ENCODE data around the gene CDH18.

The CDH18 gene, protein sequence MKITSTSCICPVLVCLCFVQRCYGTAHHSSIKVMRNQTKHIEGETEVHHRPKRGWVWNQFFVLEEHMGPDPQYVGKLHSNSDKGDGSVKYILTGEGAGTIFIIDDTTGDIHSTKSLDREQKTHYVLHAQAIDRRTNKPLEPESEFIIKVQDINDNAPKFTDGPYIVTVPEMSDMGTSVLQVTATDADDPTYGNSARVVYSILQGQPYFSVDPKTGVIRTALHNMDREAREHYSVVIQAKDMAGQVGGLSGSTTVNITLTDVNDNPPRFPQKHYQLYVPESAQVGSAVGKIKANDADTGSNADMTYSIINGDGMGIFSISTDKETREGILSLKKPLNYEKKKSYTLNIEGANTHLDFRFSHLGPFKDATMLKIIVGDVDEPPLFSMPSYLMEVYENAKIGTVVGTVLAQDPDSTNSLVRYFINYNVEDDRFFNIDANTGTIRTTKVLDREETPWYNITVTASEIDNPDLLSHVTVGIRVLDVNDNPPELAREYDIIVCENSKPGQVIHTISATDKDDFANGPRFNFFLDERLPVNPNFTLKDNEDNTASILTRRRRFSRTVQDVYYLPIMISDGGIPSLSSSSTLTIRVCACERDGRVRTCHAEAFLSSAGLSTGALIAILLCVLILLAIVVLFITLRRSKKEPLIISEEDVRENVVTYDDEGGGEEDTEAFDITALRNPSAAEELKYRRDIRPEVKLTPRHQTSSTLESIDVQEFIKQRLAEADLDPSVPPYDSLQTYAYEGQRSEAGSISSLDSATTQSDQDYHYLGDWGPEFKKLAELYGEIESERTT

DNA sequence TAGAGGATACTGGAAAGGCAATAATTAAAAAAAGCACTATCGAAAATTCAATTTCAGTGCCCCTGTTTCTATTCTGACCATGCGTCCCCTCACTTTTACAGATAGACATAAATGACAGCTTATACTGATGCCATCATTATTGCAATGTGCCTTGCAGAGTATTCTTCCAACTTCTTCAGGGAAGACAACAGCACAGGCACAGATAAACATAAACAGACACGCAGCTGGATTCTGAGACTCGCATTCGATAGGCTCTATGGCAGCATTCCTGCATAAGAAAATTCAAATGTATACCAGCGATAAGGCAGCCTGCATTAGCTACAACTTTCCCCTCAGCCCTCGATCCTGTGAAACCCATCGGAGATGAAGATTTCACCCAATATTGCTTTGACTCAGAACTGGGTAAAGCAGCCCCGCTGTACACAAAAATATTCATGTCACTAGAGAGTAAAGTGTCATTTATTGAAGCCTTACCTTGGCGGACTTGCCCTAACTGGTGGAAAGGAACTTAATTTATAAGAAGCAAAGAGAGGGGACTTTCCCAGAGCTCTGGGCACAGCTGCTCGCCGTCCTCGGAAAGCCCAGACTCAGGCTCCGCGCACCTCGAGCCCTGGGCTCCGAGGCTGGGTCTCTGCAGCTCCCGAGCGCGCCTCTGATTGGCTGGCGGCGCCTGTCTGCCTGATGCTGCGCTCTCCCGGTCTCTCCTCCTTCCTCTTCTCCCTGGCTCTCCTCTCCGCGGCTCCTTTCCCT lies at the start of gene CDH18:
Gene CDH18, minus strand, starts transcription at position 589 of the 750 bp plus-strand sequence. CDS start 149,214 bp downstream, outside the sequence.
- DNase-seq, result peak; percentile 2 to 52

DNA sequence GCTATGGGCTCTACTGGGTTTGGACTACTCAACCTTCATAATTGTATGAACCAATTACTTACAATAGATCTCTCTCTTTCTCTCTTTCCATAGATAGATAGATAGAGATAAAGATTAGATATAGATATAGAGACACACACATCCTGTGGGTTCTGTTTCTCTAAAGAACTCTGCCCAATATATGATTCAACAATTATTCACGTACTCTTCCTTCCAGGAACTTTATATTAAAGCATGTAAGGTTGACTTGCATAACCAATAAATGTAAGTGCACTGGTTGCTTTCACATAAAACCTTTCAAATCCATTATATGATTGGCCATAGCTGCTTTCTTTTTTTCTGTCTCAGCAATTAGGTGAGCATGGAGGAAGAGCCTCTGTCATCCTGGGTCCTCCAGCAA lies 46.7 kb upstream of the CDH18 start:
- no peak for DNase-seq

DNA sequence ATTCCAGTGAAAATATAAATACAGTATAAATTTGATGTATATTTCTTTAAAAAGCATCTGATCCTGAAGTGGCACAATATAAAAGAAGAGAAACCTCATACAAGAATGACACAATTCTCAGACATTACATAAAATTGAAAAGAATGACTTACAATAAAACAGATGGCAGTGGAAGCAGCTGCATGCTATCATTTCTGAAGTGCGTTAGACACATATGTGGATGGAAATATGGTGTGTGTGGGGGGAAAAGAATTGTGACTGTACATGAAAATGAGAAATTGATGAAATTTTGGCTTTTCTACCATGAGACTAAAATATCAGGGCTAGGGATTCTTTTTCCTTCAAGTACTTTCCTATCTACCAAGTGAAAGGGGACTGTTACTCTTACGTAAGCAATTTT lies 45.9 kb upstream of the CDH18 start:
- DNase-seq, result no peak

DNA sequence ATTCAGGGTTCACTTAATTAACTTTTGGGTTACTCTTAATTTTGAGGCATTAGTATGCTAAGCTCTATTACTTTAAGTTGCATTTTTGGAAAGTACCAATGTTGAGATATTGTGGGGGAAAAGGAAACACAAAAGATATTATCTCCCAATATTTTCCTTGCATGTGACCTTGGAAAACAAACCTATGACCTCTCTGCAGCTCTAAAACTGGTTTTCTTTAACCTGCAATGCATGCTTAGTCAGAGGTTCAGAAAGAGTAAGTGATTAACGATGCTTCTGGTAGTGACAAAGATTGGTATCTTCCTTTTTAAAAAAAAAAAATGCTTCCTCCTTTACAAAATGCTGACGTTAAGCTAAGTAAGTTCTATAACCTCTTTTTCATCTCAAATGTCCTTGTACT lies 44.9 kb upstream of the CDH18 start:
- DNase-seq, result no peak

DNA sequence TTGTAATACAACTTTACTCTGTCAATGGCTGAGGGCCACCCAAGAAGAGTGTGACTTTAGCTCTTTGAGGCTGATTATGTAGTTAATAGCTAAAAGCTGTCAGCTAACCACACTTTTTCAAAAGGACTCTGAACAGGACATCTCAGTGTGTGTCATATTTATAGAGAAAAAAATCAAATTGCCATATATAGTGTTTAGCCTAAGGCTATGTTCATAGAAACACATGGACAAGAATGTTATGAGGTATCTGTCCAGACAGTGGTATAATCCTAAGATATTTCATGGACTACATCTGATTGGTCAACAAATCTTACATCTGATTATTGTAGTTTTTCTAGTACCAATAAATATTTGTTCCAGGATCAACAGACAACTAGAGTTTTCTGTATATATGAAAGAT lies 42.1 kb upstream of the CDH18 start:
- no peak for DNase-seq

DNA sequence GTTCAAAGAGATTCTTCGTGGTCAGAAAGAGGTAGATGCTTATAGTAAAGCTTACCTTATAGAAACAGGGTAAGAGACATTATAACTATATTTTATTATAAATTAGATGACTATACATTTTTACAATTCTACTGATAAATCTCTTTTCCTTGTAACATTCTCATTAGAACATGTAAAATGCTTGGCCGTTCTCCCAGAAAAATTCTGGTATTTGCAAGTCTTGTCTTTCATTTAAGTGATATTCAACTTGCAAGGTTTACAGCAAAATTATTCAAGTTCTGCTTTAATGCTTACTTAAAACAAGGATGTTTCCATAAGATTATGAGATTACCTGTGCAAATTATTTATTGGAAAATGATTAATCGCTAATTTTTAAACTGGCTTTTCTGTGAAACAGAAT lies 41.3 kb upstream of the CDH18 start:
- no peak for DNase-seq

DNA sequence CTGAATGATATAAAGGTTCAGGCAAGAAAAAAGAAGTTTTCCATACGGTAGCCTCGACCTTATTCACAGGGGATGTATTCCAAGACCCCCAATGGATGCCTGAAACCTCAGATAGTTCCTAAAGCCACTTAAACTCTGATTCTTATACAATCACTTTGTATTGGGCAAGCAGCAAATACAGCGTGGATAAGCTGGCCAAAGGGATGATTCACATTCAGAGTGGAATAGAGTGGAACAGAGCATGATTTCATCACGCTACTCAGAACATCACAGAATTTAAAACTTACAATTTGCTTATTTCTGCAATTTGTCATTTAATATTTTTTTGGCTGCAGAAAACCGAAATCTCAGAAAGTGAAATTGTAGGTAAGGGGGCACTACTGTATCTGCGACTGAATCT lies 40.5 kb upstream of the CDH18 start:
- no peak for DNase-seq

DNA sequence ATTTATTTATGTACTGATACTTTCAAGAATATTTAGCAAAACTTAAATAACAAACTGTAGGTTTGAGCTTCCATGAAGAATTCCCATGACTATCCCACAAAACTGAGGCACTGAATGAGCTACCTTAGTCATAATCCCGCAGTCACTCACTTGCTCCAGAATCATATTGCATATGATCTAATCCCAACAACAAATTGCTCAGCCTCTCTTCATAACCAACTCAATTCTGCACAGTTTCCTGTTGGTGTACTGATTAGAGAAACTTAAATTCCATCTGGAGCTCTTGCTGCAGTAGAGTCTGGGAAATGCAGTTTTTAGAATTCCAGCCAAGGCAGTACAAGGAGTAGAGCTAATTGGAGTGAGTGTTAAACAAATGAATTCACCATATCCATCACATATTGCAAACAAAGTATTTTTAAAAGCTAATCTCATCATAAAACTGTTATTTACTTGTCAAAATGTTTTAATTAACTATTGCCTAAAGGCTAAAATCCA lies 35.7 kb upstream of the CDH18 start:
- DNase-seq, result no peak

DNA sequence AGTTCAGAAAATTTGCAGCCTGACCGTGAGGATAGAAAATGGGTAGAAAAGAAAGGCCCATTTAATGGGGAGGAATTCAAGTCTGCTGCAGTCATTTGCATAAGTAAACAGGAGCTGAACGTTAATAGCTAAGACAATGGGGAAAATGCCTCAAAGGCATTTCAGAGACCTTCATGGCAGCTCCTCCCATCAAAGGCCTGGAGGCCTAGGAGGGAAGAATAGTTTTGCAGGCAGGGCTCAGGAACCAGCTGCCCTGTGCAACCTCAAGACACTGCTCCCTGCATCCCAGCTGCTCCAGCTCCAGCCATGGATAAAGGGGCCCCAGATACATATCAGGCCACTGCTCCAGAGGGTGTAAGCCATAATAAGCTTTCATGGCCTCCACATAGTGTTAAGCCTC lies 32.2 kb upstream of the CDH18 start:
- DNase-seq, result no peak

DNA sequence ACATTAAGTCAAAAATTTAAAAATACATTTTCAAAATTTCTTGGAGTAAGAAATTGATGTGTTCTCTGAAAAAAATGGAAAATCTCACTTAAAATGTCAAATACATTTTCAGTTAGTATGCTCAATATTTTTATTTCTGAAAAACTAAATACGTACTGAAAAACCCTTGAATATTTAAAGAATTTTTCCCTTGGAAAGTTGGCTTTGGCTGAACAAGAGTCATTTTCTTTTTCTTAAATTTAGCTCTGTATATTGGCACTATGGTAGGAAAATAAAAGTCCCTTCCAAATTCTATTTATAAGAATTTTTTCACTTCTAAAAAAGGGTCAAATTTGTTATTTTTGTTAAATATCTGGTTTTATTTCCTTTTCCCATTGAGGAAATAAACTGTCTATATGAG lies 29.0 kb upstream of the CDH18 start:
- no peak for DNase-seq

DNA sequence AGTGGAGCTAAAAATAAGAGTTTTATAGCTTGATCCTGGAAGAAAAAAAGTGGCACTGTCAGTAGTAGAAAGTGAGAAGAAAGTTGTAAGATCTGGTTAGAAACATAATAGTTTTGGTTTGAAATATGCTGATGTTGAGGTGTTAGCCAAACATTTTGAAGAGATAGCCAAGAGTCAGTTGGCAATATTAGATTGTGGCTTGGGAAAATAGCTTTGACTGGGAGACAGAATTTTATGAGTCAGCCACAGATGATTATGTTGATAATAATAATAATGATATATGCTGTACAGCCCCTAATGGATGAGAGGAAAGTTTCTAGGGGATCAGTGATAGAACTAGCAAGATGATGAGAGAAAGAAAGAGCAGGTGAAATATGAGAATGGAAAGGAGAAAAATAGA lies 12.4 kb upstream of the CDH18 start:
- DNase-seq, result no peak

DNA sequence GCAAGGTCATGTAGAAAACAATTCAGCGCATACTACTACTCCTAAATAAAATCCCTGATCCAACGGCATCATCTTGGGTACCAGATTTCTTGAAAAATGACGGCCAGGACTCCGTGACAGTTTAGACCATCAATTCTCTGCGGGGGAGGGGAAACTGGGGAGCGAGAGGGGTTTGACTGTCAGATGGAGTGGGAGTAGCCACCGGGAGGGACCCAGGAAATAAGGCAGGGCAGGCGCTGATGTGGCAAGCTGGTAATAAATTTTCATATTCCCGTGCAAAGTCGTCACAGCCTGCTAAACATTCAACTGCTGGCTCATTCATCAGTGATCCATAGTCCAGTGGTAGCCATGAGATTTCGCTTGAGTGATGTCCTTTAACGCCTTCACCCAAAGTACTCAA lies 457 bp upstream of the CDH18 start:
- DNase-seq, result peak in 1 of 2 experiments; percentile 4

DNA sequence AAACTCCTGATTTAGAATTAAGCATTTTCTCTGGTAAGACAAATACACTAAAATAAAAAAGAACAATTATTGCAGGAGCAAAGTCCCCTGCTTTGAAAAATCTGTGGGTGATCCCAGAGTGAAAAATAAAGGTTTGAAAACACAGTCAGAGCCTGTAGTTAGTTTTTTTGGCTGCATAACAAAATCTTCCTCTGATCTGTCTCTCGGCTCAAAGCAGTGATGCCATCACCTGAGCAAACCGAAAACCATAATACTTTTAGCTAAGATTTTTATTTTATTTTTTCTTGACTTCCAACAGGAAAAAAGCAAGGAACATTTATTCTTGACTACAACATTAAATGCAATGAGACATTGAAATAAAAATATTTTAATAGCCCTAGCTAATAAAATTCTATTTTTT lies 1.2 kb downstream of the CDH18 start:
- DNase-seq, result no peak

DNA sequence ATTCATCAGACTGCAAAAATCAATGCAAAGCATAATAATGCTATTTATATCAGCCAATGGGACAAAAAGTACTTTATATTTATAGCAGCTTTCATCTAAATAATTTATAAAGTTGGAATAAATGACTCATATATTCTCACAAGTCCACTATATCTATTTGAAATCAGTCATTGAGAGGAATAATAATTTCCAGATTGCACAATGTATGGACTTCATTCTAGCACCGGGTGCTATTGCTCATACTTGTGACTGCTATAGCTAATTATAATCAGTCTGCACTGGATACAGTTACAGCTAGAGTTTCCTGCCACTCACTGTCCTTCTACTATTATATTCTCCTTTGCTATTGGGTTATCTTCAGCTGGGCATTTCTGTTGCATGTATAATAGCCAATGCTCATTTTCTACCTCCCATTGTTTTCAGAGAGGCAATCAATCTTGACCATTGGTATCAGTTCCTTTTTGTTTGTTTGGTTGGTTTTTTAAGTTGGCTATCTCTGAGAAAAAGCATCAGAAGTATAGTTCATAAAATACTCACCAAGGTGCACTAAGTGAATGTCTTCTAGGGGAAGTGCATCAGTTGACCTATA lies 1.9 kb downstream of the CDH18 start:
- no peak for DNase-seq

DNA sequence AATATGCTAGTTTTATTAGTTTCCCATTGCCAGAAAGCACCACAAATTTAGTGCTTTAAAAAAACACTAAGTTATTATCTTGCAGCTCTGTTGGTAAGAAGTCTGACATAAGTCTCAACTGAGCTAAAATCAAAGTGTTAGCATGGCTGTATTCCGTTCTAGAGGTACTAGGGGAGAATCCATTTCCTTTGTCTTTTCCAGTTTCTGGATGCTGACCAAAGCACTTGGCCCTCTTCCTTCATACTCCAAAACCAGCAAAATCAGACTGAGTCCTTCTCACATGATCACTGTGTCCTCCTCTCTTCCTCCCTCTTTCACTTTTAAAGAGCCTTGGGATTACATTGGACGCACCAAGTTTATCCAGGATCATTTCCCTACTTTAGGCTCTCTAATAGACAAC lies 9.5 kb downstream of the CDH18 start:
- DNase-seq, result no peak

DNA sequence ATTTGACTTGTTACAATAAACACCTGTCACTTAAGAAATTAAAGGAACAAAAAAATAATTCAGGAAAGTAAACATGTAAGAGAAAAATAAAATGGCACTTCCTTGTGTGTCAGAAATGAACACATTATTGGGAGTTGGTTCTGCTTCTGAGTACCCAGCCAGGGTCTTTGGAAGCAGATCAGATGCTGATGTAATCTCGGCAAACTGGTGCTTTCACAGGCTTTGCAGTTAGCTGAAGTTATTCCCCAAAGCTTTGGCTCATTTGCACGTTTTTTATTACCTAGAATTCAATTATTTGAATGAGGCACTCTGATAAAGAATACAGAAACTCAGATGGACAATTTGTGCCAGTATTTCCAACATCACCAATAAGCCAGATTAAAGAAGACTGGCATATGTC lies 10.9 kb downstream of the CDH18 start:
- peak; percentile 7 to 43 for DNase-seq

DNA sequence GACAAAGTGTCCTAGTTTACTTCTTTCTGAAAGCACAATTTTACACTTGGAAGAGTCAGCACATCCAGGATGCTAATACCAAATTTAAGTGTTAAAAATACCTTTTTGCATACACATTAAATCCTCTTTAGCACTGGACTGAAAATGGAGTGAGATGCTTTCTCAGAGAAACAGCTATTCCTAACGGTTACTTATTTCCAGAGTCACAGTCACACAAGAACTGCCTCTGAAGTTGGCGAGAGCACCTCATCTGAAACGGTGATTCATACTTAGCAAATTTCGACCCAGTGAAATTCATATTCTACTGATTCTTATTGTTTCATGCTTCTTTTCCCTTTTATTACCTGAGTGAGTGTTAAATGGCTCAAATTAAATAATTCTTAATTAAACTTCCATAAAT lies 12.2 kb downstream of the CDH18 start:
- DNase-seq, result no peak

DNA sequence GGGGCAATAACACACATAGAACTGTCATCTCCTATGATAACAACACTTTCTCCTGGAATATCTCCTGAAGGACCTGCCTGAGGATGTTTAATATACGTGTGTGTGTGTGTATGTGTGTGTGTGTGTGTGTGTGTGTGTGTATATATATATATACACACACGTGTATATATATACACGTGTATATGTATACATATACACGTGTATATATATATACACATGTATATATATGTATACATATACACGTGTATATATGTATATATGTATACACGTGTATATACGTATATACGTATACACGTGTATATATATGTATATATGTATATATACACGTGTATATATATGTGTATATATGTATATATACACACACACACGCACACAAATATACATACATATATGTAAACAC lies 27.5 kb downstream of the CDH18 start:
- DNase-seq, result no peak

DNA sequence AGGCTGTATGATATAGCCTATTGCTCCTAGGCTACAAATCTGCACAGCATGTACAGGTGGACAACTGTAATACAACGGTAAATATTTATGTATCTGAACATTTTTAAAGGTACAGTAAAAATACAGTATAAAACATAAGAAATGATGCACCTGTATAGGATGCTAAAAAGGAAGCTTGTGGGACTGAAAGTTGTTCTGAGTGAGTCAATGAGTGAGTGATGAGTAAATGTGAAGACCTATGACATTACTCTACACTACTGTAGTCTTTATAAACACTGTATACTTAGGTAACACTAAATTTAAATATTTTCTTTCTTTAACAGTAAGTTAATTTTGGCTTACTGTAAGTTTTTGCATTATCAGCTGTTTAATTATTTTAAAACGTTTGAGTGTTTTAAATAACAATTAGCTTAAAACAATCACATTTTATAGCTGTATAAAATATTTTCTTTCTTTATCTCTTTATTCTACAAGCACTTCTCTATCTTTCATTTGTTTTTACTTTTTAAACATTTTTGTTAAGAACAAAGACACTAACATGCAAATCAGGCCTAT lies 28.1 kb downstream of the CDH18 start:
- DNase-seq, result no peak

DNA sequence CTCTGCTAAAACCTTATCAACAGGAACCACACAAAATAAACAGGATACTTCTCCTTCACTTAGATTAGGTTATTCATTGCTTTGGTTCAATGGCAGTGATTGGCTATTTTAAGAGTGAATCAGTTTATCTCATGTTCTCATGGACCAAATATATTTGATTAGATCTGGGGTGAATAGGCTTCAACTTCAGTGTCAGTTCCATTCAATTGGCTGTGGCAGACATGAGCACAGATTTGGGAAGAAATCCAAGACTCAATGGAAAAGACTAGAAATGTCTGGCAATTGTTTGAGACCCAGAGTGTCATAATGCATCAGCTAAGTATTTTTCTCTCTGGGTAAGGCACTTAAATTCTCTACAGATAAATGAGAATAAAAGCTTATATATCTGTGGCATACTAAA lies 37.1 kb downstream of the CDH18 start:
- no peak for DNase-seq

DNA sequence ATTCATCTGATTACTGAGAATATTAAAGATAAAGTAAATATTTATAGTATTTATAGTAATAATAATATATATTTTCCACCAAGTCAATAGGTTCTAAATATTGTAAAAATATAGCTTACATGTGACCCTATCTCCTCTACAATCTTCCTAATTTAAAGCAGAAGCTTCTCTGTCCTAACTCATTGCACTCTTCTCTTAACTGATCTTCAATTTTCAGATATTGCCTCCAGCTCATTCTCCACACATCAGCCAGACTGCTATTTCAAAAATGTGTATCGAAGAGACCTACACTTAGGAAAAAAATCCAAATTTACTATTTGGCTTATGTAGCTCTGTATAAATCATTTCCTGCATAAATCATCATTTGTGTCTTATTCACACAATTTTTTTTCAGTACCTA lies 47.8 kb downstream of the CDH18 start:
- DNase-seq, result no peak

DNA sequence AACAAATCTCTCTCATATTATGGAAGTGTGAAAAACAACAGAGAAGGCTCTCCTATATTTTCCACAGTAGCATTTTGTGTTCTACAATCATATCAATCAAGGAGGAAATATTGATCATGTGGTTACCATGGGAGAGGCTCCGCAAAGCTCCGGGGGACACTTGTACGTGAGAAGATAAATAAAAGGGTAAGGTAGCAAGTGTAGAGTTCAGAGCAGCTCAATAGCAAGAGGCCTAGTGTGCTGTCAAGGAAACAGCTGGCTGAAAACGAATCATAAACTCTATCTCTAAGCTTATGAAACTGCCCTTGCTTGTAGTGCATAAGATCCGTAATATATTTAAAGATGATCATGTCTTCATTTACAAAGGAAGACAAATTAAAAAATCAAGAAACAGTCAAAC lies 57.5 kb downstream of the CDH18 start:
- DNase-seq, result no peak

Data from NCI-H526 (cell line).